ENCODE measurements around the gene CLMN.

GRCh38 chr14:95274279-95274678 is 45.4 kb downstream of the CLMN start:
- TF ChIP-seq CTCF (IDR thresholded peaks at IDR 0.05) = no peak
- TF ChIP-seq POLR2AphosphoS5 (IDR thresholded peaks at IDR 0.05) = no peak

Data from prostate gland (tissue), 2 donors.